Neuronal stem cell (in vitro differentiated cells): Measurements from ENCODE around the gene EIF2AK2.

Experiments
- DNase-seq: peaks from one replicate; pipeline ENCODE4 v3.0.0-alpha.2; 2013; ENCODE audit warnings: low spot score
- H2AFZ ChIP-seq: one replicate; pipeline ENCODE4 v1.6.1; 2013; ENCODE audit warnings: mild to moderate bottlenecking, low read length, inconsistent platforms
- H2AK5ac ChIP-seq: 2 replicates; pipeline ENCODE4 v1.6.1; 2013; ENCODE audit warnings: low read depth, mild to moderate bottlenecking, inconsistent platforms, low read length, moderate library complexity, mixed read lengths
- H2BK120ac ChIP-seq: 2 replicates; pipeline ENCODE4 v1.6.1; 2013; ENCODE audit warnings: low read depth, mild to moderate bottlenecking, inconsistent platforms, low read length, moderate library complexity, mixed read lengths
- H2BK12ac ChIP-seq: one replicate; pipeline ENCODE4 v1.6.1; 2013; ENCODE audit warnings: low read length, inconsistent platforms
- H2BK15ac ChIP-seq: 2 replicates; pipeline ENCODE4 v1.6.1; 2013; ENCODE audit warnings: mild to moderate bottlenecking, low read length, inconsistent platforms, mixed read lengths
- H2BK5ac ChIP-seq: one replicate; pipeline ENCODE4 v1.6.1; 2013; ENCODE audit warnings: inconsistent platforms, mild to moderate bottlenecking, low read length, moderate library complexity
- H3K14ac ChIP-seq: one replicate; pipeline ENCODE4 v1.6.1; 2013; ENCODE audit warnings: low read length, inconsistent platforms
- H3K18ac ChIP-seq: 2 replicates; pipeline ENCODE4 v1.6.1; 2013; ENCODE audit warnings: low read length, inconsistent platforms
- H3K23ac ChIP-seq: 2 replicates; pipeline ENCODE4 v1.6.1; 2013; ENCODE audit warnings: low read depth, mild to moderate bottlenecking, mixed read lengths, low read length, inconsistent platforms; ENCODE audit not compliant: poor library complexity
- H3K27ac ChIP-seq: replicated peaks from 3 replicates; pipeline ENCODE4 v1.5.1; 2013; ENCODE audit warnings: low read length, inconsistent platforms
- H3K27me3 ChIP-seq, 3 experiments: 2 replicates each; pipeline ENCODE4 v1.6.1; 2013; ENCODE audit warnings: low read length in 3 of 3, mild to moderate bottlenecking in 2 of 3, inconsistent platforms in 1 of 3, low read depth in 1 of 3, mixed read lengths in 1 of 3, moderate library complexity in 1 of 3; ENCODE audit not compliant: control insufficient read depth in 3 of 3, insufficient read depth in 3 of 3
- H3K36me3 ChIP-seq, 2 donors: replicated peaks in 1 of 2; 2 replicates each; pipeline ENCODE4 v1.6.1; 2013; ENCODE audit warnings: low read length in 2 of 2; ENCODE audit not compliant: control insufficient read depth in 2 of 2, insufficient read depth in 2 of 2
- H3K4ac ChIP-seq: 2 replicates; pipeline ENCODE4 v1.6.1; 2013; ENCODE audit warnings: inconsistent platforms, mild to moderate bottlenecking, low read length, moderate library complexity
- H3K4me1 ChIP-seq, 2 donors: 1 replicate in 1 of 2; 2 replicates in 1 of 2; pipeline ENCODE4 v1.6.1; 2013; ENCODE audit warnings: low read length in 2 of 2, low read depth in 1 of 2; ENCODE audit not compliant: control insufficient read depth in 2 of 2, insufficient read depth in 1 of 2
- H3K4me2 ChIP-seq: one replicate; pipeline ENCODE4 v1.6.1; 2013; ENCODE audit warnings: mild to moderate bottlenecking, low read length, inconsistent platforms; ENCODE audit not compliant: insufficient read depth, poor library complexity, severe bottlenecking
- H3K4me3 ChIP-seq, 2 donors: 2 replicates each; pipeline ENCODE4 v1.5.1; 2013; ENCODE audit warnings: low read length in 2 of 2, mild to moderate bottlenecking in 2 of 2, inconsistent platforms in 1 of 2, moderate library complexity in 1 of 2
- H3K79me1 ChIP-seq: one replicate; pipeline ENCODE4 v1.6.1; 2013; ENCODE audit warnings: low read depth, mild to moderate bottlenecking, inconsistent platforms, low read length, moderate library complexity
- H3K9ac ChIP-seq: one replicate; pipeline ENCODE4 v1.6.1; 2013; ENCODE audit warnings: mild to moderate bottlenecking, low read depth, low read length, inconsistent platforms; ENCODE audit not compliant: poor library complexity
- H3K9me3 ChIP-seq, 2 donors: replicated peaks in 1 of 2; 2 replicates each; pipeline versions ENCODE3 to v1.6.1; 2013; ENCODE audit warnings: low read length in 2 of 2, mild to moderate bottlenecking in 2 of 2, inconsistent platforms in 1 of 2, low read depth in 1 of 2, mixed read lengths in 1 of 2, moderate library complexity in 1 of 2; ENCODE audit not compliant: control insufficient read depth in 2 of 2, insufficient read depth in 1 of 2
- H4K8ac ChIP-seq: one replicate; pipeline ENCODE4 v1.6.1; 2013; ENCODE audit warnings: low read depth, mild to moderate bottlenecking, inconsistent platforms, low read length, moderate library complexity
- H4K91ac ChIP-seq: one replicate; pipeline ENCODE4 v1.6.1; 2013; ENCODE audit warnings: low read length, low read depth, mild to moderate bottlenecking, inconsistent platforms; ENCODE audit not compliant: poor library complexity
- WGBS, 2 donors: extraction: QIAGEN DNeasy Blood & Tissue Kit; methylation state at CpG; one replicate each; pipeline ENCODE4 v1.1.7; 2013; ENCODE audit warnings: missing lambda C conversion rate in 2 of 2, mixed read lengths in 1 of 2; ENCODE audit not compliant: insufficient read length in 2 of 2, insufficient replicate concordance in 1 of 2; ENCODE audit errors: extremely low coverage in 2 of 2; 5-methylcytosine and 5-hydroxymethylcytosine counted together

EIF2AK2 gene

GRCh38 chr2:37096568-37096967 is 60.2 kb downstream of the EIF2AK2 start:
- Histone ChIP-seq H3K14ac (no peak overlapping the region), H3K4ac (no peak overlapping the region), H4K8ac (no peak overlapping the region), H3K9me3 (no peaks in the 10 kb centered on the region), H3K23ac (no peak overlapping the region), H2AFZ (no peak overlapping the region), H3K4me3 (no peak overlapping the region), H3K27me3 (peaks cover 0 to 2% (median 0%) of the 10 kb centered on the region in 3 experiments), H3K79me1 (no peaks in the 10 kb centered on the region), H2BK15ac (no peak overlapping the region), H2BK120ac (no peak overlapping the region), H3K27ac (no peak overlapping the region), H2BK12ac (no peak overlapping the region), H4K91ac (no peak overlapping the region), H3K4me1 (no peaks in the 10 kb centered on the region), H3K18ac (no peak overlapping the region), H2AK5ac (no peak overlapping the region), H3K9ac (no peak overlapping the region), H3K36me3 (peaks cover 4 to 92% of the 10 kb centered on the region in 2 donors), H2BK5ac (no peak overlapping the region), H3K4me2 (no peak overlapping the region)
- no peak for DNase-seq
- no CpG with 5 or more reads among the region's 1 CpG for WGBS, 2 donors

GRCh38 chr2:37091873-37092272 is 64.9 kb downstream of the EIF2AK2 start:
- WGBS, 2 donors: no CpG with 5 or more reads among the region's 5 CpGs
- H3K9me3 ChIP-seq: peaks cover 0 to 1% of the 10 kb centered on the region in 2 donors

GRCh38 chr2:37090019-37090477 is 66.7 kb downstream of the EIF2AK2 start:
- no peak overlapping the region for H2BK5ac ChIP-seq
- H3K36me3 ChIP-seq: peaks cover 12 to 62% of the 10 kb centered on the region in 2 donors
- H2AK5ac ChIP-seq: no peak overlapping the region
- no peaks in the 10 kb centered on the region for H3K4me1 ChIP-seq
- H2AFZ ChIP-seq: no peak overlapping the region
- no peak overlapping the region for H4K91ac ChIP-seq
- no peak overlapping the region for H3K4me2 ChIP-seq
- H3K27ac ChIP-seq: no peak overlapping the region
- DNase-seq: no peak
- no peak overlapping the region for H4K8ac ChIP-seq
- no peak overlapping the region for H3K4ac ChIP-seq
- H3K18ac ChIP-seq: no peak overlapping the region
- no peak overlapping the region for H2BK15ac ChIP-seq
- no peaks in the 10 kb centered on the region for H3K79me1 ChIP-seq
- no peak overlapping the region for H3K9ac ChIP-seq
- H3K27me3 ChIP-seq: no peaks in the 10 kb centered on the region
- H3K9me3 ChIP-seq: peaks cover 0 to 1% of the 10 kb centered on the region in 2 donors
- H3K4me3 ChIP-seq: no peak overlapping the region
- WGBS, 2 donors: no CpG with 5 or more reads among the region's 4 CpGs
- no peak overlapping the region for H2BK120ac ChIP-seq
- no peak overlapping the region for H2BK12ac ChIP-seq
- no peak overlapping the region for H3K23ac ChIP-seq
- H3K14ac ChIP-seq: no peak overlapping the region

More at GRCh38 chr2:37091873-37092272, 64.9 kb downstream of the EIF2AK2 start:
- Histone ChIP-seq H3K14ac (no peak overlapping the region), H4K91ac (no peak overlapping the region), H3K4me3 (no peak overlapping the region), H3K4ac (no peak overlapping the region), H3K9ac (no peak overlapping the region), H4K8ac (no peak overlapping the region), H3K36me3 (peaks cover 12 to 80% of the 10 kb centered on the region in 2 donors), H3K27me3 (no peaks in the 10 kb centered on the region), H2BK120ac (no peak overlapping the region), H3K18ac (no peak overlapping the region), H3K4me1 (no peaks in the 10 kb centered on the region), H3K4me2 (no peak overlapping the region), H2AK5ac (no peak overlapping the region), H2BK15ac (no peak overlapping the region), H2BK5ac (no peak overlapping the region), H3K23ac (no peak overlapping the region), H2AFZ (no peak overlapping the region), H3K79me1 (no peaks in the 10 kb centered on the region), H3K27ac (no peak overlapping the region), H2BK12ac (no peak overlapping the region)
- DNase-seq: no peak

GRCh38 chr2:37085731-37086147 is 71.0 kb downstream of the EIF2AK2 start:
- H3K14ac ChIP-seq: no peak overlapping the region
- peaks cover 4 to 5% of the 10 kb centered on the region in 2 donors for H3K4me1 ChIP-seq
- no peak overlapping the region for H3K4me3 ChIP-seq
- no peak overlapping the region for H2AK5ac ChIP-seq
- H3K27ac ChIP-seq: no peak overlapping the region
- H2BK5ac ChIP-seq: no peak overlapping the region
- H3K18ac ChIP-seq: no peak overlapping the region
- H4K8ac ChIP-seq: no peak overlapping the region
- no peak overlapping the region for H4K91ac ChIP-seq
- H3K23ac ChIP-seq: no peak overlapping the region
- H2BK120ac ChIP-seq: no peak overlapping the region
- H3K27me3 ChIP-seq: no peaks in the 10 kb centered on the region
- H3K4ac ChIP-seq: no peak overlapping the region
- H2BK12ac ChIP-seq: no peak overlapping the region
- no peak for DNase-seq
- H3K4me2 ChIP-seq: no peak overlapping the region
- H3K9ac ChIP-seq: no peak overlapping the region
- no peak overlapping the region for H2AFZ ChIP-seq
- H2BK15ac ChIP-seq: no peak overlapping the region
- H3K79me1 ChIP-seq: no peaks in the 10 kb centered on the region
- WGBS, 2 donors: no CpG with 5 or more reads among the region's 1 CpG
- peaks cover 0 to 1% of the 10 kb centered on the region in 2 donors for H3K9me3 ChIP-seq
- H3K36me3 ChIP-seq: peaks cover 7 to 23% of the 10 kb centered on the region in 2 donors
